ENCODE measurements around the gene NEURL1B.
"Not testable (repeated sequence)": the region's sequence is repeated elsewhere in the genome, so short reads cannot be mapped to it uniquely, and the experiment has no call there.

Gene NEURL1B

GRCh38 chr5:172634106-172634899, 6.8 kb upstream of the NEURL1B start:
- DNase-seq (ENCODE audit: low spot score) = no peak

- DNase-seq (ENCODE audit: low spot score) = no peak
Measured at GRCh38 chr5:172635038-172635437, 6.0 kb upstream of the NEURL1B start.

- no peak for DNase-seq (ENCODE audit: low spot score)
Measured at GRCh38 chr5:172636279-172637050, 4.6 kb upstream of the NEURL1B start.

- DNase-seq (ENCODE audit: low spot score) = no peak
Measured at GRCh38 chr5:172637110-172637580, 3.9 kb upstream of the NEURL1B start.

- DNase-seq (ENCODE audit: low spot score) = no peak
Measured at GRCh38 chr5:172637740-172638139, 3.3 kb upstream of the NEURL1B start.

DNA sequence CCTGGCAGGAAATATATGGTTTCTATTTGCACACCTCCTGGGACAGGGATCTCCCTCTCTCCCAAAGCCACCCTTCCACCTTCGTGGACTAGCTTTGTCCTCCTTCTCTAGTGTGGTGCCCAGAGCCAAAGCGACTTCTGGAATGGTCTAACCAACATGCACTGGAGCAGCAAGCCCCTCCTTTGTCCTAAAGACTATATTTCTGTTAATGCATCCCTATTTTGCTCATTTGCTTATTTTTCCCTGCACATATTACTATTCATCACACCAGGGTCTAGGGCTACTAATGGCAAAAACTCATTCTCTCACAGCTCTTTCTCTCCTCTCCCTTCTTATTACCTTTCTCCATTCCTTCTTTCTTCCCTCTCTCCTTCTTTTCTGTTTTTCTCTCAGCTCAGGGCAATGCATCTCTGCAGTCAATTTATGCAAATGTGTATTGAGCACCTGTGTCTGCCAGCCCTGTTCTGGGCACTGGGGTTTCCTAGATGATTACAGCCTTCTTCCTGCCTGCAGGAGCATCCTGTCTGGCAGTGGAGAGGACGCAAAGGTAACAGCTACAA, 2.8 kb upstream of the NEURL1B start:
- no peak for DNase-seq (ENCODE audit: low spot score)

GRCh38 chr5:172640139-172640538, 924 bp upstream of the NEURL1B start:
- no peak for DNase-seq (ENCODE audit: low spot score)

DNA sequence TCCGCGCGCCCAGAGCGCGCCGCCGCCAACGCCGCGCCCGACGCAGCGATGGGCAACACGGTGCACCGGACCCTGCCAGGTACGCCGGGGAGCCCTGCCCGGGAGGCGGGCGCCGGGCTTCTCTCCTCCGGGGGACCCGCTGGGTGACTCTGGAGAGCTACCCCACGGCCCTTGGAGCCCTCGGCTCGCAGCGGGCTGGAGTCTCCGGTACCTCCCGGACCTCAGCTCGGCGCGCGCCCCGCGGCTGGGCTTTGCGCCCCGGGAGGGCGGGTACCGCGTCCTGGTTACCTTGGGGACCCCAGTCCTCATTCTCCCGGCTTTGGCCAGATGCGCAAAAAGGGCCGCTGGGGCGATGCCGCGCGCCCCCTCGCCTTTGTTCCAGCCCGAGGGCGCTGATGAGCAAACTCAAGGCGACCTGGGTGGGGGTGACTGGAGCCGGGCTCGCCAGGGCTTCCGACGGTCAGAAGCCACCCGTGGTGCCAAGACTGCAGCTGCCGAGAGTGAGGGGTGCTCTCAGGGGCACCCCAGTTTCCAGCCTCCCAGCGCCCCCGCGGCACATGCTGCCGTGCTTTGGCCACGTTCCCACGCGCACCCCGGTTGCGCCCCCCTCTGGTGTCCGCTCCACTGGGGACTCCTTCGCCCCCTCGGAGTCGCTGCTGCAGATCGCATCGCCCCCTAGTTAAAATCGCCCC, 442 bp downstream of the NEURL1B start:
- peak; percentile 42 for DNase-seq (ENCODE audit: low spot score)

- no peak for DNase-seq (ENCODE audit: low spot score)
Measured at GRCh38 chr5:172642051-172642409, 967 bp downstream of the NEURL1B start.

DNA sequence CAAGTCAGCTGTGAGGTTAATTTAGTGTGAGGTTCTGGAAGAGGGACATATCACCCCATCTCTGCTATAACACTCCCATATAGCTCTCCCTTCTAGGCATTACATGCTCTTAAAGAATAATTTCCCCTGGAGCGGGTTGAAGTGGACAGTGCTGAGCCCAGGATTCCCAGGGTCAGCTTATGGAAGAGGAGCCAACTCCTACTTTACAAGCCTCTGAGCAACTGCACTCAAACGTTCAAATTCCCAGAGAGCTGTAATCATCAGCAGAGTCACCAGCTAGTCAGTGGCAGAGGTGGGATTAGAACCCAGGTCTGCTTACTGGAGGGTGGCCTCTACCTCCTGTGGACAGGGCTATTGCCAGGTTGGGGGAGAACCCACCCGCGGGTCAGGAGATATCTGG, 1.4 kb downstream of the NEURL1B start:
- DNase-seq (ENCODE audit: low spot score) = no peak

GRCh38 chr5:172642926-172643871, 2.1 kb downstream of the NEURL1B start:
- no peak for DNase-seq (ENCODE audit: low spot score)

GRCh38 chr5:172644266-172644665, 3.2 kb downstream of the NEURL1B start:
- no peak for DNase-seq (ENCODE audit: low spot score)

DNA sequence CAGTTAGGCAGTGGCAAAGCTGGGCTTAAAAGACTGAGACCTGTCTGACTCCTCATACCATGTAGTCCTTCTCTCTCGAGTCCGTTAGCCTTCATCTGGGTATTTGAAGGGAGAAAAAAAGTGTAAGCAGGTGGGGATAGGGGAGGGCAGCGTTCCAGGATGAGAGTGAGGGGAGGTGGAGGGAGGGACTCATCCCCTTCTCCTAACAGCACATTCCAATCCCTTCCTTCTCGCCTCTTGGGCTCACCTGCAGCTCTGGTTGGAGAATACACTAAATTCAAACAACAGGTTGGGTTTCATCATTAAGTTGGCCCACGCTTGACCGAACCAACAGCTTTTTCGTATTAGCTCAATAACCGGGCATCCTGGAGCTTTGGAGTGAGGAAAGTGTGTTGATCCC, 3.6 kb downstream of the NEURL1B start:
- DNase-seq (ENCODE audit: low spot score) = no peak

DNA sequence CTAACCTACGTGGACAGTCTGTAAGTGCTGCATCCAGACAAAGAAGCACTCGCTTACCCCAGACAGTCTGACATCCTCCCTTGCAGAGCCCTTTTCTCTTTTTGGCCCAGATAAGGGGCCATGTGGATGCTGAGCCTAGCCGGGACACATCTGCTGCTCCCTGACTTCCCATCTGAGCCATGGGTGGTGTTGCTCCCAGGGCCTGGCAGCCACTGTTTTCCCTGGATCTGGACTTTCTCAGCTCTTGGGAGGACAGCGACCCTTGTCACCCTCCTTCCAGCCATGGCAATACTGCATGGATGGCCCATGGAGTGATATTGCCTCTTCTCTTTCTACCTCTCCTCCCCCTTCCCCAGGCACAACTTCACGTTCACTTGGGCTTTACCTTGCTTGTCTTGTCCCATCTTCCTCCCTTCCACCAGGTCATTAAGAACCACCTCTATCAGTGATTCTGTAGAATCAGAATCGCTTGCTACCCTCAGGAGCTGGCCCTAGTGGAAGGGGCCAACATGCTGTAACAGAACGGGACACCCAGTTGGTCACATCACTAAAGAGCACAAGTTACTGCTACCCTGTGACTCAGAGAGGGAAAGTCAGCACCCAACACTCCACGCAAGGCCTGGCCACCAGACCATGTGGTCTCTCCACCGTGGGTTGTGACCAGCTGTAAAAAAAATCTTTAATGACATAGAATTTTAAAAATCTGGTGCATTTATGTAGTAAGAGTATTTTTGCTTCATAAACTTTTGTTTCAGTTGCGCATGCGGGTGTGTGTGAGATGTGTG, 4.4 kb downstream of the NEURL1B start:
- no peak for DNase-seq (ENCODE audit: low spot score)

GRCh38 chr5:172646716-172647285, 5.7 kb downstream of the NEURL1B start:
- peak; percentile 51 for DNase-seq (ENCODE audit: low spot score)

- DNase-seq (ENCODE audit: low spot score) = no peak
Measured at GRCh38 chr5:172647352-172648012, 6.4 kb downstream of the NEURL1B start.

GRCh38 chr5:172648013-172648381, 6.9 kb downstream of the NEURL1B start:
- no peak for DNase-seq (ENCODE audit: low spot score)

DNA sequence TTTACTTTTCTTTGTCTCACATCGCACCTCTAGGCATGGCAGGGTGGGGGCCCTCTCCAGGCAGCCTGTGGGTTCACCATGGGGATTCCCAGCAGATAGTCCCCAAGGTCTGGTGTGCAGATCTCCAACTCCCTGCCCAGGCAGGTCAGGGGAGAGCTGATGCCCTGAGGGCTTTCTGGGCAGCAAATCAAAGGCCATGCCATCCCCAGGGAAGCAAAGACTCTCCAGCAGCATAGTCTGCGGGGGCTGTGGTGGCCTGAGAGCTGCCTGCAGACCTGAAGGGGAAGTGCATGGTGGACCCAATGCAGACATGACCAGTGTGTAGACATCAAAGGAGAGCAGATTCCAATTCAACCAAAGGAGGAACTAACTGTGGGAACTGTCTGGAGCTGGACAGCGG, 7.7 kb downstream of the NEURL1B start:
- DNase-seq (ENCODE audit: low spot score) = no peak

DNA sequence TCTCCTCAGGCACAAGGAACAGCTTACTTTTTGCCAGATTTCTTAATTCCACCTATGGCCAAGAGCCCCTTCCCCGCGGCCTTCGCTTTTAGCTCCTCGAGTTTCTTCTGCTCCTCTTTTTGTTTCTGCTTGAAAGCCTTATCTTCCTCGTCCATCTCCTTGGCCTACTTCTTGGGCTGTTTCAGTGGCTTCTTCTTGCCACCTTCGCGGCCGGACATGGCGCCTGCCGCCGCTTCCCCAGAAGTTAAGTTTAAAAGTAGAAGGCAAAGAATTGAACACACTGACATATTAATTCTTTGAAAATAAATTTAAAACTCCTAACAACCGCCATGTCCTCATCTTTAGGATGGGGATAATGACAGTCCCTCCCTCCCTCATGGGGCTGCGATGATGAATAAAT, 15.4 kb downstream of the NEURL1B start:
- DNase-seq (ENCODE audit: low spot score) = not testable (repeated sequence)

Data from HuH-7 (cell line).